ENCODE data around the gene LDLRAD4.
A peak's percentile ranks its signal among the peaks of the same experiment; 100 is the strongest.

LDLRAD4 gene

DNA sequence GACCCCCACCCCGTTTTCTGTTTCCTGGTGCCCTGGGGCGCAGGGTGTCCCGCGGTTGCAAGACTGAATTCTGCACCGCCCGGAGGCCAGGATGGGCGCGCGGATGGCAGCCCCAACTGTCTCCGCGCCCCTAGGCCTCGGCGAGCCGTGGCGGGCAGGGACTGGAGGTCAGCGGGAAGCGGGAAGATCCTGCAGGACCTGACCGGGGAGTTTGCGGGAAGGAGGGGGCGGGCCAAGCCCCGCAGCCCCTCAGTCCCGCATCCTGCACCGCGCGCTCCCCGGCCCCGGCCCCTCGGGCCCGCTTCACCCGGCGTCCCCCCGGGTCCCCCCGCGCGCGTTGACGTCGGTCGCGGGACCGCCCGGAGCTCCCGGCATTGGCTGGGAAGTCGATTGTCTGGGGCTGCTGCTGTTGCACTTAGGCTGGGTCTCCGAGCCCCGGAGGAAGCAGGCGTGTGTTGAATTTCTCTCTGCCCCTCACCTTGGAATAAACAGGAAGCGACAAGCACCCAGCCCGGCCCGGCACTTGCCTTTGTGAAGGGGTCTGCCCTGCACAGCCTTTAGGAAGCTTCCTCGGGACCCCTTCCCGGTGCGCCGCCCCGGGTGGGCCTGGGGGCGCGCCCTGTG lies at the start of gene LDLRAD4:
Gene LDLRAD4 (plus strand): TSS at position 393 of the 624 bp plus-strand sequence.
- DNase-seq (ENCODE audit: low spot score), result peak; percentile 61

DNA sequence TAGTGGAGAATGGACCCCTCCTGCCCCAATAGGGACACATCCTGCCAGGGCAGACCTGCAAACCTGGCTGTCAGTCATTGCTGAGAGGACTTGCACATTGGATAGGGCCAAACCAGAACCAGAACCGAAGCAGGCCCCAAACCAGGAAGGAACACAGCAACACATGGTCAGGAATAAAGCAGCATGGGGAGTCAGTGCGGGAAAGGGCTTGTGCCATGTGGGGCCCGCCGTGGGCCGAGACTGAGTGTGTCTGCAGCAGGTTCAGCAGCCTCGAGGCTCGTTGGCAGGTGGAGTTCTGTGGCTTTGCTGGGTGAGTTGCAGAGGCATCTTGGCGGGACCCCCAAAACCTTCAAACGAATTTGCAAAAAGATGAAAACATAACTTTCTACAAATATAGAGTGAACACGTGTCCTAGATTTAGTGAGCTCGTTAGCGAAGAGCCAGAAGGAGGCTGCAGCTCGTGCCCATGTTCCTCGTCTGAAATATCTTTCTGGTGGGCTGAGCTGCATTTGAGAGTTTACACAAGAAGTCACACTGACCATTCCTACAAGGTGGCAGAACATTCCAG lies 44.9 kb upstream of the LDLRAD4 start:
- DNase-seq (ENCODE audit: low spot score), result no peak

DNA sequence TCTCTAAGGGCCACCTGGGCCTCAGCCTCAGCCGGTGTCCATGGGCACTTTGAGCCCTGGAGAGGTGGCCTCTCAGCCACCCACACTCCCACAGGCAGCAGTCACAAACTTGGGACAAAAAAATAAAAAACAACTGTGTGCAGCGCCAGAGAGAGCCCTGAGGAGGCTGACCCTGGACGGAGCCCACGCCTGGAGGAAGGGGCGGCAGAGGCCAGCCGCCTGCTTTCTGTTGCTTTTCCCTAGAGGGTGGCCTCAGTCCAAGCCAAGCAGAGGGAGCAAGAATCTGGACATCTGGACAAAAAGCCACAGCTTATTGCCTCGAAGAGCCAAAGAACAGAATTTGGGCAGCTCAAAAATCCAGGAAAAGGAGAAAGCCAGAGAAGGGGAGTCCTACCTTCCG lies 43.3 kb upstream of the LDLRAD4 start:
- no peak for DNase-seq (ENCODE audit: low spot score)

DNA sequence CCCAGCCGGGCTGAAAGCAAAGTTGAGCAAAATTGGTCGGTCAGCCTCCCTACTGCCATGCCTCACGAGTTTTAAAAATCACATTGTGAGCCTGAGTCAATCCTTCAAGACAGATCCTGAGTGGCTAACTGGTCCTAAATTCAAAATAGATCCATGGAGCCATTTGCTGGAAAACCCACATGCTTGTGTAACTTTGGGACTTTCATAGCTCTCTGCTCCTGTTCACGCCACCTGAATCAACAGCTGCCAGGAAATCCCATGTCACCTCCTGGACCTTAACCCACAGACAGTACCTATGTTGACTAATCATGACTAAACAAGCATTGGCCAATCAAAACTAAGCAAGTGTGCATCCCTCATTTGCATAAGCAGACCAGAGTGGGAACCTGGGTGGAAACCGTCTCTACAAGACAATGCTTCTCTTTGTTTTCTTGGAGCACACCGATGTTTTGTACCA lies 42.8 kb upstream of the LDLRAD4 start:
- DNase-seq (ENCODE audit: low spot score), result no peak

DNA sequence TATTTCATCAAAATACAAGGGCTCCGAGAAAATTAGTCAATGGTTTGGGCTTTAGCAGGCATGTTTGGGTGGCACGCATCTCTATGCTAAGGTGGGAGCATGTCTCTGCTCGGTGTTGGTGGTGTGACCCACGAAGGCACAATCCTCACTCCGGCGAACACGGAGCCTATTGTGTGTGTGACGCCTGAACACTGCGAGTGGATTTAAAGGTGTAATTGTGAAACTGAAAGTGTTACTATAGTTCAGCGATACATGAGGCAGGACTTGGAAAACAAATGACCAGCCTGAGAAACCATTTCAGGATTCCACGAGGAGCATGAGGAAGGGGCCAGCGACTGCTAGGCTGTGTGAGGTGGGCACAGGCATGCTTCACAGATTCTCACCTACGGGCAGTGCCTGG lies 41.7 kb upstream of the LDLRAD4 start:
- no peak for DNase-seq (ENCODE audit: low spot score)

DNA sequence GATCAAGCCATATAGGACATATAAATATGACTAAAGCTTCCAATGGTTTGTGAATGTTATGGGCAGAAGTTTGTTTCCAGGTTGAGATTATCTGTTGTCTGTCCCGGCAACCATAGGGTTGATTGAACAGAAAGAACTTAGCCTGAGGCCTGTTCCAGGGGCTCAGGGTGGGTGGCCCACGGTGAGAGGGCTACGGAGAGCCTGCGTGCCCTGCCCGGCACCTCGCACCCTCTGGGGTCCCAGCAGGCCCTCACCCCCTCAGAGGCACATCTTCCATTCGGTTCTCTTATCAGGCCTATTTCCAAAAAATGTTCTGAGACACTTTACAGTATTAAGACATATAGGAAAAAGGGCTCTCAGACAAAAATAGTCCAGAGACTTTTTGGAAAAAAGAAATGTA lies 40.4 kb upstream of the LDLRAD4 start:
- no peak for DNase-seq (ENCODE audit: low spot score)

DNA sequence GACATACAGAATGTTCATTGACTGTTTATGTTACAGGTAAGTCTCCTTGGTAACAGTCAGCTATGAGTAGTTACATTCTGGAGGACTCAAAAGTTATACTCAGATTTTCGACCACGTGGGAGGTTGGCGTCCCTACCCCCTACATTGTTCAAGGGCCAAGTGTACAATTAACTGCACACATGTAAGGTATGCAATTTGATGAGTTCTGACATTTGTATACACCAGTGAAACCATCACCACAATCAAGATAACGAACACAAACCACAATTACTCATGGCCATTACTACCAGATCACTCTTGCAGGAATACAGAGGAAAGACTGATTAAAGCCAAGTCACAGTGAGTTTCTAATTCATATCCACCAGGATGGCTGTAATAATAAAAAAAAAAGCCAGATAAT lies 39.6 kb upstream of the LDLRAD4 start:
- DNase-seq (ENCODE audit: low spot score), result no peak

DNA sequence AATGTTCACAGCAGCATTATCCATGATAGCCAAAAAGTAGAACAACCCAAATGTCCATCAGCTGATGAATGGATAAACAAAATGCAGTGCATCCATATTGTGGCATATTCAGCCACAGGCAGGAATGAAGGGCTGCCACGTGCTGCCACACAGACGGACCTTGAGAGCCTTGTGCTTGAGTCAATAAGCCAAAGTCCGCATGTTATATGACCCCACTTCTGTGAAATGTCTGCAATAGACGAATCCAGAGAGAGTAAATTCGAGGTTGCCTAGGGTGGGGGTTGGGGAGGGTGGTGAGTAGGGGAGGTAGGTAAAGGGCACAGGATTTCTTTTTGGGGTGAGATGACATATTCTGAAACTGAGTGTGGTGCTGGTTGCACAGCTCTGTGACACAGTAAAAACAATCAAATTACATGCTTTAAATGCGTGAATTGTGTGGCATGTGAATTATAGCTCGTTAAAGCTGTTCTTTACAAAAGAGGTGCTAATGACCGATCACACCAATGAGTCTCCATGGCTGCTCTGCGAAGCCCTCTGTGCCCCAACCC lies 38.9 kb upstream of the LDLRAD4 start:
- no peak for DNase-seq (ENCODE audit: low spot score)

DNA sequence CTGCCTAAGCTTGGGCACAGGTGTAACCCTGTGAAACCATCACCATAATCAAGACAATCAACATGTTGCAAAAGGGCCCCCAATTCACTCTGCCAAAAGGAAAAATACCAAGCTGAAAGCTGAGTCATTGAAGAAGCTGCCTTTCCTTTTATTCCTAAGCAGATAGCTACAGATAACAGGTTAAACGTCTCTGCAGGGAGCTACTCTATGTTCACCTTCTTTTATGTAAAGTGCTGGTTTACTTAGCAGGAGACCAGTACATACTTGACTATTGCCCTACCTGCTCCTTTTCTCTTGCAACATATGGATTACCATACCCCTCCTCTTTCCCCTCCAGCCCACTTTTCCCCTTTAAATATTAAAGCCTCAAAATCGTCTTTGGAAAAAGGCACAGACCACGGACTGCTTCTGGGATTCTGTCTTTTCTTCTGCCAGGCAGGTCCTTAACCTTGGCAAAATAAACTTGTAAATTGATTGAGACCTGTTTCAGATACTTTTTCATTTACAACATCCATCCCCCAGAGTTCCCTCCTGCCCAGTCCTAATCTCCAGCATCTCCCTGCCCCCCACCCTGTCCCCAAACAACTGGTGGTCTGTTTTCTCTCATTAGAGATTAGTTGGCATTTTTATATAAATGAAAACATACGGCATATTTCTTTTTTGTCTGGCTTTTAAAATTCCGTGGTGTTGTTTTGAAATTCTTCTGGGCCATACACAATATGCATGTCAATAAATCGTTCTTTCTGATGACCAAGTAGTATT lies 37.8 kb upstream of the LDLRAD4 start:
- no peak for DNase-seq (ENCODE audit: low spot score)

DNA sequence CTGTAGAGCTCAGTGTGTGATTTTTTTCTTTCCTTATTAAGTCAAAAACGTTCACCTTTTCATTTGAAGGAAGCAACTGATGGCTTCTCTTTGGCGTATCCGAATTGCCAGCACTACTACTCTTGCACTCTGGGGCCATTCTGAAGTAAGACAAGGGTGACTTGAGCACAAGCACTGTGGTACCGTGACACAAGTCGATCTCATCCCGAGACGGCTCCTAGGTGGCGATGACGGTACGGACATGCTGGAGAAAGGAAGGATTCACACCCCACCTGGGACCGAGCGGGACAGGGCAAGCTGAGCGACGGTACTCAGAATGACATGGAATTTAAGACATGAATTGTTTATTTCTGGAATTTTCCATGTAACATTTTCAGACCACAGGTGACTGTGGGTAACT lies 36.8 kb upstream of the LDLRAD4 start:
- no peak for DNase-seq (ENCODE audit: low spot score)

DNA sequence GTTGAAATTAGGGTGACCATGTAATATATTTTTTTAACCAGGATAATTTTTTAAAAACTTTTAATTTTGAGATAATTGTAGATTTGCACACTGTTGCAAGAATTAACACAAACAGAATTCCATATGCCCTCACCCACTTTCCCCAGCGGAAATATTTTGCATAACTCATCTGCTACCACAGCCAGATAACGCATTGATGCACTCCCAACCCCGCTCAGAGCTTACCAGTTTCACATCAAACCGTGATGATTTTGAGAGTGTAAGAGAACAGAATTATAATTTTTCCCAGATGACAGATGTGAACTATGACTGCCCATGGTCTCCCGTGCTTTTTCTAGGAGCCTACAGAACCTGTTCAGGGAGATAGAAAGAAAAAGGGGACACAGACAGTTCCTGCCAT lies 35.2 kb upstream of the LDLRAD4 start:
- DNase-seq (ENCODE audit: low spot score), result no peak

DNA sequence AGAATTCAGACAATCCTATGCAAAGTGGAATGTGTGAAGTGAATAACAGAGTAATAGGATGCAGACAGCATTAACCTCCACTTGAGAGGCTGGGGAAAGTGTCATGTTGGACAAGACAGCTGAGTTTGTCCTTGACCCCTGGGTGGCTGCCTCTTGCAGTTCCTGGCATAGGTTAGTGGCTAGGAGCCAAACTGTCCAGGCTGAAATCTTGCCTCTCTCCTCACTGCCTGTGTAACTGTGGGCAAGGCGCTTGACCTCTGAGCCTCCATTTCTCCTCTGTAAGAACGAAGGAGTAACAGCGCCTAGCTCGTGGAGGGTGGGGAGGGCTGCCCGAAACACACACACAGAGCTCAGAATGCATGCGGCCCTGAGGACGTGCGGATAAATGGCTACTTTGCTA lies 34.8 kb upstream of the LDLRAD4 start:
- DNase-seq (ENCODE audit: low spot score), result no peak

DNA sequence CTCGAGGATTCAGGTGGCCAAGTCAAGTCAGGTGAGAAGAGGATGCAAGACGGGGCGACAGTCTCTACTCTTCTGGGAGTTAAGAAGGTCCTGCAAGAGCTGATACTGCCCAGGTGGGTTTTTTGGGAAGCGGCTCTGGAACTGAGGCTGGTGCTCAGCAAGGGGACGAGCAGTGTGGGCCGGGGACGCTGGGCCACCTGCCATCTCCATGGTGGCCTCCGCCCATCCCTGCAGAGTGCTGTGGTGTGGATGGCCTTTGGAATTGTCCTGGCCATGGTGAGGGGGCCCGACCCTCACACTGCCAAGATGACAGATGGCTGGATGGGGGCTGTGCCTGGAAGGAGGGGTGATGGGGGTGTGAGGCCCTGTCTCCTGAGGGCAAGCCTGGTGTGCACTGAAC lies 34.2 kb upstream of the LDLRAD4 start:
- DNase-seq (ENCODE audit: low spot score), result no peak

DNA sequence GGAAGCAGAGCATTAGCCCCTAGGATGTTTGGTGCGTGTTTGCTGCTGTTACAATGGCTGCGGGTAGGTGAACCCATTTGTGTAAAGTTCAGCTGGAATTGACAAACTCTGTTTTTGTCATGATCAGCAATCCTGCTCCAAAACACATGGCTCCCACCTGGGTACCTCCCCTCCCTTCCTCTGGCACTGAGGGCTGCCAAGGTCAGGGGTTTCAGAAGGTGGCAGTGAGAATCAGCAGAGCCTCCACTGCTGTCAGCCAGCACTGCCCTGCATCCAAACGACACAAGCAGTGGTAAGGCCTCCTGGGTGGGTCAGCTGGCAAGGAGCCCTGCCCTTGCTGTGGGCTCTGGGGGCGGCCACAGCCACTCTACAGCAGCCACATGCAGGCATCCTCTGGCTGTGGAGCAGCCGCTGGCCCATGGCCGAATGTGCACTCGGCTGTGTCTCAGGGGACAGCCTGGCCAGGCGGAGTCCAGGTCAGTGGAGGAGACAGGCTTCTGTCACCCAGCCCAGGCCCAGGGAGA lies 32.8 kb upstream of the LDLRAD4 start:
- DNase-seq (ENCODE audit: low spot score), result no peak

DNA sequence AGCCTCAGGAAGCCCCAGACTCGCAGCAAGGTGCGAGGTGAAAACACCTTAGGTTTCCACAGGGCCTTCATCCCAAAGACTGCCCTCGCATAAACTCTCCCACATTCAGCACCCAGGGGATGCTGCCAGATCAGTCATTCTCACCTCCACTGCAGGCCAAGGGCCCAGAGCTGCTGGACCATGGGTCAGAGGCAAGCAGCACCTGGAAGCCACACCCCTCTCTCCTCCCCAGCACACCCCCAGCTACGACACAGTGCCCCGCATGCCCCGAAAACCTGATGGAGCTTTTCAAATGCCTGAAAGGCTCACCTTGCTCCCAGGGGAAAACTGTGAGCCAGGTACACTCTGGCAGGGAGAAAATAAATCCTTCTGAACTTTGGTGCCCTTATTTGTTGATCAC lies 31.9 kb upstream of the LDLRAD4 start:
- no peak for DNase-seq (ENCODE audit: low spot score)

DNA sequence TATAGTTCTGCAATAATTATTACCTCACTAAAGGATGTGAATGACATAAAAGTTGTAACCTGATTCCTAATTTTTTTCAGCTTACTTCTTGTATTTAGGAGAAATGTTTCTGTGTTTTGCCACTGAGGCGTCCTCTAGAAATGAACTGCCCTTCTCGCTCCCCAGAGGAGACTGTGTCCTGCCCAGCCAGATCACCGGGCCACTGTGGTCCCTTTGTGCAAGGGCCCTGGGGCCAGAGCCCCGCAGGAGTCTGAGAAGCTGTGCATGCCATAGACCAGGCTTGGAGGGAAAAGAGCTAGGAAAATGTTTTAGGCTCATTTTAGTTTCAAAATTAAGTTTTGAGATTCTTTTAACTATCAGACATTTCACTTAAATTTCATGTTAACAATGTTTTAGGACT lies 31.1 kb upstream of the LDLRAD4 start:
- no peak for DNase-seq (ENCODE audit: low spot score)

DNA sequence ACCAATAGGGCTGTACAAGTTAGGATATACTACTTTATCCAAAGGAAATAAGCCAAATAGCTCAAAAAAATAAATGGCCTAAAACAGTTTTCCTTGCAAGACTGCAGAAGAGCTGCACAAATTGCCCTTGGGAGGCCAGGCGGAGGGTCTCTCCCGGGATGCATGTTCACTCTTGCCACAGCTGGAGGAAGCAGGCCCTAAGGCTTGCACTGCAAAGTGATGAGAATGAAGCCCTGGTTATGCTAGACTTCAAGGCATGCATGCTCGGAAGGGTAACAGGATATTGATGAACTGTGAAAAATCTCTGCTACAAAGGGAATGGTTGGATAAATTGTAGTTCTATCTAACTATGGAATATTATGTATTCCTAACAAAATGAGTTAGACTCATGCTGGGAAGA lies 27.5 kb upstream of the LDLRAD4 start:
- no peak for DNase-seq (ENCODE audit: low spot score)

DNA sequence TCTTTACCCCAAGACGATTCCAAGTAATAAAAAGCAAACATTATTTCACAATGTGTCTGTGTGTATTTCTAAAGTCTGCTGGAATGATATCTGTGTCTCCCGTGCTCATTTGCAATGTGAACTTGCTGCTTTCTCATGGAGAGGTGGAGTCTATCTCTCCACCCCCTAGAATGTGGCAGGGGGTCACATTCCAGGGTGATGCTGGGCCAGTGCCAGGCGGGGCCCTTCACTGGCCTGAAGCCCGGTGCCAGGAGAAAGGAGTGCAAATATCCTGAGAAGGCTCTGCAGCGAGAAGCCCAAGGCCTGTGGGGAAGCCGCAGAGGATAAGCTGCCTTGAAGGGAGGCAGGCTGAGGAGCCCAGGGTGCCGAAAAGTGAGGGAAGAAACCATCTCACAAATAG lies 26.8 kb upstream of the LDLRAD4 start:
- DNase-seq (ENCODE audit: low spot score), result no peak

DNA sequence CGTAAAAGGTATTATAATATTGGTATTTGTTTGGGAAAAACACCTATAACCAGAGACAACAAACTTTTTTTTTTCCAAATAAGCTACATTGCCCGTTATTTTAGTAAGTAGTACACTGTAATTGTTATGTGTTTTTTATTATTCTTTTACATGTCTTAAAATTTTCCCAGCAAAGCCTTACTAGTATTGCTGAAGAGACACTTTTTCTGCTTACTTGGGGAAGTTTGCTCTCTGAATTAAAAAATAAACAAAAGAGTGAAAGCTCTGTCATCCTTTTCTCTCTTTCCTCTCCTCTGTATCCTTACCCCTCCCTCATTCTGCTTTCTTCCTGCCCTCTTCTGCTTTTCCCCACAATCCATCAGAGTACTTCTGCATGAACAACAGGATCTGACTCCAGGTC lies 25.6 kb upstream of the LDLRAD4 start:
- DNase-seq (ENCODE audit: low spot score), result no peak

DNA sequence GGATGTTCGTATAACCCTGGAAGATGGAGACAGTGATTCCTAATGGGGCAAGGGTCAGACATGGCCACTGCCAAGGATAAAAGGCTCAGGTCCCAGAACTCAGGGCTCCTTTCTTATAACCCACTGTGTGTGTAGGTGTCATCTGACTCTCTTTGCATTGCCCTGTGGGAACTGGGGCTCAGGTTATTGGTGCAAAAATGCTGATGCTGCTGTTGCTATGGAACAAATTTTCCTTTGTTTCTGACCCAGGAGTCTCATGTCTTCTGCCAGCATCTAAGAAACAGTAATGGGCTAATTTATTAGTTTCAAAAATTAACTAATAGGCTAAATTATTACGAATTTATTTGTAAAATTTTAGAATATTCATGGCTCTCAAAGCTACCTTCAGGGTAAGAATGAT lies 24.3 kb upstream of the LDLRAD4 start:
- DNase-seq (ENCODE audit: low spot score), result no peak

DNA sequence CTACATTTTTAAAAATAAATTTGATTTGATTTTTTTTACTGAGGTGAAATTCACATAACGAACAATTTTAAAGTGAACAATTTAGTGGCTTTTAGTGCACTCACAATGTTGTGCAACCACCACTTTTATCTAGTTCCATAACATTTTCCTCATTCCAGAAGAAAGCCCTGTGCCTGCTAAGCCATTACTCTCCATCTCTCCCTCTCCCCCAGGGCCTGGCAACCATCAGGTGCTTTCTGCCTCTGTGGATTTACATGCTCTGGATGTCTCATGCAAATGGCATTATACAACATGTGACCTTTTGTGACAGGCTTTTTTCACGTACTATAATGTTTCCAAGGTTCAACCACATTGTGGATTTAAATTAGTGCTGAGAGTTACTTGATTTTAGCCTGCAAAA lies 19.9 kb upstream of the LDLRAD4 start:
- no peak for DNase-seq (ENCODE audit: low spot score)

DNA sequence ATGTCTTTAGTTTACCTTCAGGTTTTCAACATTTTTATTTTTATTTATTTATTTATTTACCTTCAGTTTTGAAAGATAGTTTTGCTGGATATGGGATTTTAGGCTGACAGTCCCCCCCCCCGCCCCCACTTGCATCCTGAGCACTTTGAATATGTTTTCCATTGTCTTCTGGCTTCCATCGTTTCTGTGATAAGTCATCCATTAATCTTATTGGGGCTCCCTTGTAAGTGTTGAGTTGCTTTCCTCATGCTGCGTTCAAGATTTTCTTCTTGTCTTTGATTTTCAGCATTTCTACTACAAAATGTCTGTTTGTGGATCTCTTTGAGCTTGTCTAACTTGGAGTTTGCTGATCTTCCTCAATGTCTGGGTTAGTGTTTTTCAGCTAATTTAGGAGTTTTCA lies 19.4 kb upstream of the LDLRAD4 start:
- no peak for DNase-seq (ENCODE audit: low spot score)

DNA sequence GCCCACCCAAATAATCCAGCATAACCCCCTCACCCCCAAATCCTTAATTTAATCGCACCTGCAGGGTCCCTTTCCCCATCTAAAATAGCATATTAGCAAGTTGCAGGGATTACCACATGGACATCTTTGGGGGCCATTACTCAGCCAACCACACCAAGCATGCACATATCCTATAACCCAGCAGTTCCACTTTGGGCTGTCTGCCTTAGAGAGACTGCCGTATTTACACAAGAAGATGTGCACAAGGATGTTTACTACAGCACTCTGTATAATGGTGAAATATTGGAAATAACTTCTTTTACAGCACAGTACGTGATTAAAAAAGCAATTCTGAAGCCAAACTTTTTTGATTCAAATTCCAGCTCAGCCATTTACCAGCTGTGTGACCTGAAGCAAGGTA lies 17.3 kb upstream of the LDLRAD4 start:
- no peak for DNase-seq (ENCODE audit: low spot score)
